Measurements from ENCODE around the gene KRT34.
"Not testable (repeated sequence)": the region's sequence is repeated elsewhere in the genome, so short reads cannot be mapped to it uniquely, and the experiment has no call there.

Gene KRT34

DNA sequence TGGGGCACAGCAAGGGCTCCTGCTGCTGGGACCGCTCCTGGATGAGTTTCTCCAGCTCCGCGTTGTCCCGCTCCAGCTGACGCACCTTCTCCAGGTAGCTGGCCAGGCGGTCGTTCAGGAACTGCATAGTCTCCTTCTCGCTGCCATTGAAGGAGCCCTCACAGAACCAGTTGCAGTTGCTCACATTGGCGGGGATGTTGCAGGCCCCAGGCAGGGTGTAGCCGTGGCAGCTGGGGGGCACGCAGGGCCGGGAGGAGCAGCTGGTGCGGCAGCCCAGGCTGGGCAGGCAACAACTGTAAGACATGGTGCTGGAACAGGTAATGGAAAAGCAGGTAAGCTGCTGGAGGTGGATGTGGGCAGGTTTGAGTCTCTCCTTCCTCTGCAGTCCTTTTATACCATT, at the start of gene KRT34:
Gene KRT34, minus strand, starts transcription at position 364 of the 400 bp plus-strand sequence. Its CDS starts 60 bp downstream, at position 304.
- not testable (repeated sequence) for DNase-seq

DNA sequence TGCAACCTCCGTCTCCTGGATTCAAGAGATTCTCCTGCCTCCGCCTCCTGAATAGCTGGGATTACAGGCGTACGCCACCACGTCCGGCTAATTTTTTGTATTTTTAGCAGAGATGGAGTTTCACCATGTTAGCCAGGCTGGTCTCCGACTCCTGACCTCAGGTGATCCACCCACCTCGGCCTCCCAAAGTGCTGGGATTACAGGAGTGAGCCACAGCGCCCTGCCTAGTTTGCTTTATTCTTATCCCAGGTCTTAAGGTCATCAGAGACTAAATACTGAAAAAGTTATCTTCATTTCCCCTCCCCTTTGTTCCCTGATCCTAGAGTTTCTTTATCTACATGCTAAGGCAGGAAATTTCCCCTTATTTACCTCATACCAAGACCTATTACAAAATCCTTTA, 48.3 kb upstream of the KRT34 start:
- not testable (repeated sequence) for DNase-seq

- DNase-seq = no peak
These were observed 47.6 kb upstream of the KRT34 start for GRCh38 chr17:41429667-41430066.

DNA sequence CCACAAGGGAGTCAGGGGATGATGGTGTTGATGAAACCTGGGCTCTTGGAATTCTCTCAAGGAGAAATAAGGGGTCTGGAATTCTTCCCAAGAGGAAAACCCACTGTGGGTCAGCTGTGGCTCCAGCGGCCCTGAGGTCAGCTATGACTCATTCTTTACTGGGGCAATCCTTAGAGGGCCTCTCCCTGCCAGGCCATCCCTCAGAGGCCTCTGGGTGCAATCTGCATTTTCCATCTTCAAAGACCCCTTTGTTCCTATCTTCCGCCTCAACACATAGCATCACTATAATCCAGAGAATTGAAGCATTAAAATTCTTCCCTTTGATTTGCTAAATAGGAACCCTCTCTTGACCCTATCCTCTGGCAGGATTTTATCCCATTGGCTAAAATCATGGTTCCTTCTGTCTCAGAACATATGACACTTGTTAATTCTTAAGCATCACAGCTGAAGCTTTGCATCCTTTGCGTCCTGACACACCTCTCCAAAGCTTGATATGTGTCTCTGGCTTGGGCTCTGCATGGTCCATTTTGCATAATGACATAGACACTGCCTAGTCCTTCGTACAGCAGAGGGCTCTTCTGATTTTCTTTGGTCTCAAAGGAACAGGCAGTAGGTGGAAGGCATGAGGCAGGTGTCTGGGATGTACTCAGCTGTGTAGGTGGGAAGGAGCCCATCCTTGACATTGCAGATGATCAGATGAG, 46.6 kb upstream of the KRT34 start:
- DNase-seq = no peak

GRCh38 chr17:41424111-41424635, 42.1 kb upstream of the KRT34 start, which contains the start of gene KRT37:
KRT37 (minus strand) TSS chr17:41424585; CDS start chr17:41424523, 62 bp downstream.
- no peak for DNase-seq

DNA sequence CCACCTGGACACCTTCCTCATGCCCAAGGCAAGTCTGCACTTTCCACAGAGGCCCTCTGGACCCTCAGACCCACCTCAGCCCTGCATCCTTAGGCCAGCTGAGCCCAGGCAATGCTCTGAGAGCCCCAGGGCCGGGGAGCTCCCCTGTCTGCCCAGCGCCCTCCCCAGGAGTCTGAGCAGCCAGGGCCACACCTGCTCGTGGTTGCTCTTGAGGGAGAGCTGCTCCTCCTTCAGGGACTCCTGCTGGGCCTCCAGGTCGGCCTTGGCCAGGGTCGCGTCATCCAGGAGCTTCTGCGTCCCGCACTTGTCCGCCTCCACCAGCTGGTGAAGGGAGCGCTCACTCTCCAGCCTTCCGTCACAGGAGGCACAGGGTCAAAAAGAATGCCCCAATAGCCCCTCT, 40.5 kb upstream of the KRT34 start:
- not testable (repeated sequence) for DNase-seq

GRCh38 chr17:41421617-41422016, 39.5 kb upstream of the KRT34 start:
- DNase-seq = no peak

- no peak for DNase-seq
These were observed 39.0 kb upstream of the KRT34 start for GRCh38 chr17:41421116-41421515.

DNA sequence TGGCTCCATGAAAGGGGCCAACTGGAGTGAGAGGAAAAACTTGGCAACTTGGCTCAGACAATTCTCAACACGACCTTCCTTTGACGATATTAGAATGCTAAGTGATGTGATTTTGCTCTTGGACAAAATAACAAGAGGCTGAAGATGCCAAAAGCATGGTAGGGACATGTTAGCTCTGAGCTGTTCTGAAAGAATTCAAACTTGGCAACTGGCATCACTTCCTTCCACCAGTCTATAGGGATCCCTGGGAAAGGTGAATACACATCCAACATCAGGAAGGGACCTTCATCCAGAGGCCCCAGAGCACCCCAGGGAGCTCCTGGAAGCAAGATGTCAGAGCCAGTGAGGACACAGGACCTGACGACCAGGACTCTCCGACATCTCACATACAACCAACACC, 38.0 kb upstream of the KRT34 start:
- no peak for DNase-seq

- DNase-seq = no peak
These were observed 37.6 kb upstream of the KRT34 start for GRCh38 chr17:41419716-41420115.

DNA sequence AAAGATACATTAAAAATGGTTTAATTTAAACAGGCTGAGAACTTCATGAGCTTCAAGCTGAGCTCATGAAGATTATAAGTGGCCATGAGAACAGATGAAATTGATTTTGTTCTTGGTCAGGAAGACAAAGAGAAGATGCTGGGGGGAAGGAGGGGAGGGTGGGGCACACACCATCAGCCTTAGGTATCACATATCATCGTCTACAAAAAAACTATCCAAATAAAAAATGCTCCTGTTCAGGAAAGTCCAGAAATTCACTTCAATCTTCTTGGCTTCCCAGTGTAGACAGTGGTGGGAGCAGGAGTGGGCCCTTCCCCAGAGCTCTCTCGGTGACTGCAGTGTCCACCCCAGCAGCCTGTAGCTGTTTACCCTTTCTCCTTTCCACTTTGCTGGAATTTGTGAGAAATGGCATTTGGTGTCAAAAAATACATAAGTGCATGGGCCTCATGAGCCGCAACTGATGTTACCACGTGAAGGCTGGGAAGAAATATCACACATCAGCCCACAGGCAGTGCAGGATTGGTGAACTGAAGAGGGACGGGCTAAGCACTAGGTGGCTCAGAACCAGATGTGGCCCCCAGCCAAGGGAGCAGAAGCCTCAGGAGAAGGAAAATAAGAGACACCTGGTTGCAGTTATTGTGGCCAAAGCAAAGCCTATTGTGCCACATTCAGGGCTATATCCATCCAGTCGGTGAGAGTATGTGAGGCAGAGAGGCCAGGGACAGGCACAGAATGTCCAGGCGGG, 36.2 kb upstream of the KRT34 start:
- DNase-seq = no peak

GRCh38 chr17:41417576-41418015, 35.5 kb upstream of the KRT34 start:
- no peak for DNase-seq

- no peak for DNase-seq
These were observed 35.0 kb upstream of the KRT34 start for GRCh38 chr17:41417127-41417526.

DNA sequence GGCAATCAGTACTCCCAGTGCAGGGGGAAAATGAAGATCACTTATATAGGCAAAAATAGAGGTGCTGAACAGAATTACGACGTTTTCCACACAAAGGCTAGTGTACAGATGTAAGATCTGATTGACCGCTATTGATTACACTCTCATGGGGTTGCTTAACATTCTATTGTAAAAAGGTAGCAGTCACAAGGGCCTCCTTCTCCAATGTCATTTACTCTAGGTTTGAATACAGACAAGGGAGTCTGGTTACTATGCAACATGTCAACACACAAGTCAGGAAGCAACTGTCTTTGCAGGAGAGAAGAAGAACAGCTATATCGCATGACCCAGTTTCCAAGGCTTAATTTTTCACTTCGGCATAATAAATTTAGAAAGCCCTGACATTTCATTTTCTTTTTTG, 34.4 kb upstream of the KRT34 start:
- no peak for DNase-seq

GRCh38 chr17:41415833-41416335, 33.8 kb upstream of the KRT34 start:
- DNase-seq = no peak

GRCh38 chr17:41415411-41415810, 33.3 kb upstream of the KRT34 start:
- DNase-seq = no peak

DNA sequence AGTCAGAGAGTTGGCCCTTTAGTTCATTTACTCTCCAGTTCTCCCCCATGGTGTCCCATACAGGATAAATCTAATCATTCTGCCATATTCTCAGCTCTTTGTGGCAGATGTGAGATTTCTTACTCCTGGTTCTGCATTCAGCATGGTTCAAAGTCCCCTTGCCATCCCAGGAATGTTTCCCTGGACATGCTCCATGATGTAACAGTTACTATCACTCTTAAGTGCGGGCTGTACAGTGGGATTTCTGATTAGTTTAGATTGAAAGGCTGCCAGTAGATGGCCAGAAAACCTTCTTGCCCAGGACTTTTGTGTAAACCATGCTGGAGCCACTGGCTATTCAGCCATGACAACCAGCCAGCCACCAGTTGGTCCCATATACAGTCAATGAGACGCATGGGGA, 31.9 kb upstream of the KRT34 start:
- no peak for DNase-seq

GRCh38 chr17:41413353-41413957, 31.3 kb upstream of the KRT34 start:
- DNase-seq = no peak

GRCh38 chr17:41411072-41411840, 29.1 kb upstream of the KRT34 start:
- DNase-seq = no peak

DNA sequence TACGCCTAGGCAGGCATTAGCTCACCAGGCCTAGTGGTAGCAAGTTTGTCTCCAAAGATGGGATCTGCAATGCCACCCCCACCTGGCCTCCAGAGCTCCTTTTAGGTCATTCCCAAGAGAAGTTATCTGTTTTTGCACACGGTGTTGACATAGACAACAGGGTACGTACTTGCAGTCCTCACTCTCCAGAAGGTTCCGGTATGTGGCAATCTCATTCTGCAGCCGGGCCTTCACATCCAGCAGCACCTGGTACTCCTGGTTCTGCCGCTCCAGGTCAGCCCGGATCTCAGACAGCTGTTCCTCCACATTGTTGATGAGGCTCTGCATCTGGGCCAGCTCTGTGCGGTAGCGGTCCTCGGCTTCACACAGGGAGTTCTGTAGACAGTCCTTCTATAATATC, 25.1 kb upstream of the KRT34 start:
- no peak for DNase-seq

GRCh38 chr17:41406205-41406604, 24.1 kb upstream of the KRT34 start:
- DNase-seq = no peak

DNA sequence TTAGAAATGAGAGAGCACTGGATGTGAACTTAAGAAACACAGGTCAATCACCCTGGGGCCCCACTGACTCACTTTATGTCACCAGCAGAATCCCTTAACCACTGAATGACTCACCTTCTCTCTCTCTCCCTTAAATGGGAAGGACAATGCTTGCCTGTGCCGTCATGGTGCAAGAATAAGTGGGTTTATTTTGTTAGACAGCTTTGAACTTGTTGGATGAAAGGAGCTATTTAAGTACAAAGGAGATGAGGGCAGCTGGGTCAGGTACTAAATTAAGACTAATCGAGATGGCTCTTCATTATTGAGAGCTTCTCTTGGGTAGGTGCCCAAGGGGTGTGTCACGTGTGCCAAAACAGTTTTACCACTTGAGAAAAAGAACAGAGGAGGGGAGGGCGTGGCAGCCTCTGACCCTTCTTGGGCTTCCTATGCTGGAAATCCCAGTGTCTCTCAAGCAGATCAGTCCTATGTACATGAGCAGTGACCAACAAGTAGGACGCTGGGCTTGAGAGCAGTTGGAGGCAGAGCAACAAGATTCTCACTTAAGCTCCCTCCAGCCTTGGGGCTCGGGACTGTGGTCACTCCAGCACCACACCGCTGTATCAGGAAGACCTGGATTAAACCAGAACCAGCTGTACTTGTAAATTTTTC, 22.0 kb upstream of the KRT34 start:
- no peak for DNase-seq

All from NCI-H2171 treated with DMSO at 0.1 percent for 48 hours (cell line).